Mesendoderm (in vitro differentiated cells): Measurements from ENCODE around the gene POMT1.

Experiments used
- DNase-seq: peaks from one replicate; pipeline ENCODE4 v3.0.0; 2013
- H2AK5ac ChIP-seq: 2 replicates; pipeline ENCODE4 v1.6.1; 2013; ENCODE audit warnings: low read length, inconsistent platforms
- H2BK120ac ChIP-seq: 2 replicates; pipeline ENCODE4 v1.6.1; 2013; ENCODE audit warnings: low read depth, mild to moderate bottlenecking, low read length, moderate library complexity, mixed read lengths
- H2BK15ac ChIP-seq: replicated peaks from 2 replicates; pipeline ENCODE4 v1.6.1; 2013; ENCODE audit warnings: low read depth, mild to moderate bottlenecking, moderate library complexity
- H2BK5ac ChIP-seq: 2 replicates; pipeline ENCODE4 v1.6.1; 2013; ENCODE audit warnings: low read length, inconsistent platforms
- H3K18ac ChIP-seq: 2 replicates; pipeline ENCODE4 v1.6.1; 2013; ENCODE audit warnings: mild to moderate bottlenecking, low read length, mixed read lengths
- H3K23ac ChIP-seq: one replicate; pipeline ENCODE4 v1.6.1; 2013; ENCODE audit warnings: low read length
- H3K27ac ChIP-seq: 2 replicates; pipeline ENCODE4 v1.5.1; 2013; ENCODE audit warnings: low read depth, mild to moderate bottlenecking, inconsistent platforms, low read length, moderate library complexity
- H3K27me3 ChIP-seq: 2 replicates; pipeline ENCODE4 v1.6.1; 2013; ENCODE audit warnings: low read length, control low read depth, mild to moderate bottlenecking, inconsistent platforms; ENCODE audit not compliant: insufficient read depth, poor library complexity
- H3K36me3 ChIP-seq: 2 replicates; pipeline ENCODE4 v1.6.1; 2013; ENCODE audit warnings: low read length, inconsistent platforms; ENCODE audit not compliant: control insufficient read depth, insufficient read depth
- H3K4ac ChIP-seq: one replicate; pipeline ENCODE4 v1.6.1; 2013; ENCODE audit warnings: low read depth, mild to moderate bottlenecking, low read length, moderate library complexity
- H3K4me1 ChIP-seq: 2 replicates; pipeline ENCODE4 v1.6.1; 2013; ENCODE audit warnings: low read depth, low read length, inconsistent platforms; ENCODE audit not compliant: control insufficient read depth
- H3K4me2 ChIP-seq: 2 replicates; pipeline ENCODE4 v1.6.1; 2013; ENCODE audit warnings: low read length
- H3K4me3 ChIP-seq: 2 replicates; pipeline ENCODE4 v1.5.1; 2013; ENCODE audit warnings: mild to moderate bottlenecking, low read length
- H3K56ac ChIP-seq: one replicate; pipeline ENCODE4 v1.6.1; 2013; ENCODE audit warnings: low read length
- H3K79me1 ChIP-seq: 2 replicates; pipeline ENCODE4 v1.6.1; 2013; ENCODE audit warnings: low read length, inconsistent platforms
- H3K79me2 ChIP-seq: 2 replicates; pipeline ENCODE4 v1.6.1; 2013; ENCODE audit warnings: mild to moderate bottlenecking, low read length; ENCODE audit not compliant: control insufficient read depth, insufficient read depth
- H3K9ac ChIP-seq: 2 replicates; pipeline ENCODE4 v1.6.1; 2013; ENCODE audit warnings: low read length, inconsistent platforms
- H4K5ac ChIP-seq: one replicate; pipeline ENCODE4 v1.6.1; 2013; ENCODE audit warnings: low read length
- H4K8ac ChIP-seq: one replicate; pipeline ENCODE4 v1.6.1; 2013; ENCODE audit warnings: low read depth, mild to moderate bottlenecking, control low read depth, low read length, moderate library complexity
- WGBS: extraction: QIAGEN DNeasy Blood & Tissue Kit; methylation state at CpG from one replicate; pipeline ENCODE4 v1.1.7; 2013; ENCODE audit warnings: low lambda C conversion rate, missing lambda C conversion rate; ENCODE audit not compliant: insufficient coverage; ENCODE audit errors: extremely low coverage; 5-methylcytosine and 5-hydroxymethylcytosine counted together

The POMT1 gene

DNA sequence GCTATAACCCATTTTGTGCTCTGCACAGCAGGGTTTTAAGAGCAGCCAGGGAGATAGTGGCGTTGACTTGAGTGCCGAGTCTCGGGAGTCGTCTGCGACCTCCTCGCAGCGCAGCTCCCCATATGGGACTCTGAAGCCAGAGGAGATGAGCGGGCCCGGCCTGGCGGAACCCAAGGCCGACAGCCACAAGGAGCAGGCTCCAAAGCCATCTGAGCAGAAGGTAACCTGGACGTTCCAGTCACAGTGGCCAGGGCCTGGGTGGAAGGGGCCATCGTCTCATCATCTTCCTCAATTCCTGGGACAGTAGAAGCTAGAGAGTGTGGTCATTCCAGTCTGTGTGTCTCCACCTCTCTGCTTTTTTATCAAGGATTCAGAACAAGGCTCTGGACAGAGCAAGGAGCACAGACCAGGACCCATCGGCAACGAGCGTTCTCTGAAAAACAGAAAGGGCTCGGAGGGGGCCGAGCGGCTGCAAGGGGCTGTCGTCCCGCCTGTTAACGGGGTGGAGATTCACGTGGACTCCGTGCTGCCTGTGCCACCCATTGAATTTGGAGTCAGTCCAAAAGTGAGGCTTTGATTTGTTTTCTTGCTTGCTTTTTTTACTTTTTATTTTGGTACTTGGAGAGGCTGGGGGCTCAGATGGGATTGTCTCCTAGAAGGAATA is 20.2 kb upstream of the POMT1 start:
- no CpG with 5 or more reads among the region's 24 CpGs for WGBS
- H3K9ac ChIP-seq, result no peak overlapping the region

DNA sequence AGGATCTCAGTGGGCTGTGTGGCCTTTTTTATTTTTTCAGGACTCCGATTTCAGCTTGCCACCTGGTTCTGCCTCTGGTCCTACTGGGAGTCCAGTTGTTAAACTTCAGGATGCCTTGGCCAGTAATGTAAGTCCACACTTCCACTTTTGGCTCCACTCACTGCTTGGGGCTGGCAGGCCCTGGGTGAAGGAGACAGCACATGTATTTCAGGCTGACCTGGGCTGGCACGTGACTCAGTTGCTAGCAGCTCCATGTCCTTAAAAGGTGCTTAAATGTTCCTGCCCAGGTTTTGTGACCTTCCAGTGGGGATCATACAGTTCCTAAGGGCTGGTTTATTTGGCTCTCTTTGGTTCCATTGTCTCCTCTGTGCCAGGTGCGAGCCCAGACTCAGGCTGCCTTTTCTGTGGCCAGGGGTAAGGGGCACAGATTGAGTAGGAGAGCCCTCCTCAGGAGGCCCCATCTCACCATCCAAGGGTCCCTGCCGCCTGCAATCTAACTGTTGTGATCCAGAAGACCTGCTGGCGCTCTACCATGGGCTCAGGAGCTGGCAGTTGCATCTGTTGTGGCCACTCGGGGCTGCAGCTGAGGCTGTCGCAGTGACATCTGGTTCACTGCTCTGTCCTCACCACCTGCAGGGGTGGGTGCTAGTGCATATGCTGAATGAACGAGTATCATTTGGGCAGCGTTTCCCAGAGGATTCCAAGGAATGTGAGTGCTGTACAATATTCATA is 19.2 kb upstream of the POMT1 start:
- Histone ChIP-seq H3K23ac (no peak overlapping the region), H3K4me3 (no peak overlapping the region), H3K4me1 (no peaks in the 10 kb centered on the region), H3K79me2 (peaks cover 11% of the 10 kb centered on the region), H3K18ac (no peak overlapping the region), H3K4me2 (no peak overlapping the region), H3K79me1 (peaks cover 19% of the 10 kb centered on the region), H2AK5ac (no peak overlapping the region), H3K4ac (no peak overlapping the region), H3K27me3 (no peaks in the 10 kb centered on the region), H4K8ac (no peak overlapping the region), H4K5ac (no peak overlapping the region), H3K9ac (no peak overlapping the region), H3K56ac (no peak overlapping the region), H3K27ac (no peak overlapping the region), H2BK120ac (no peak overlapping the region), H3K36me3 (peaks cover 68% of the 10 kb centered on the region), H2BK15ac (no peak overlapping the region), H2BK5ac (no peak overlapping the region)
- no CpG with 5 or more reads among the region's 9 CpGs for WGBS
- no peak for DNase-seq

More for the DNA sequence above, 20.2 kb upstream of the POMT1 start:
- Histone ChIP-seq H3K27ac (no peak overlapping the region), H3K4me1 (no peaks in the 10 kb centered on the region), H2BK120ac (no peak overlapping the region), H4K5ac (no peak overlapping the region), H3K18ac (no peak overlapping the region), H3K36me3 (peaks cover 64% of the 10 kb centered on the region), H3K23ac (no peak overlapping the region), H2BK15ac (no peak overlapping the region), H3K27me3 (no peaks in the 10 kb centered on the region), H2BK5ac (no peak overlapping the region), H3K79me1 (peaks cover 19% of the 10 kb centered on the region), H3K4me3 (no peak overlapping the region), H3K56ac (no peak overlapping the region), H3K4ac (no peak overlapping the region), H3K79me2 (peaks cover 11% of the 10 kb centered on the region), H3K4me2 (no peak overlapping the region), H4K8ac (no peak overlapping the region), H2AK5ac (no peak overlapping the region)
- DNase-seq, result no peak

DNA sequence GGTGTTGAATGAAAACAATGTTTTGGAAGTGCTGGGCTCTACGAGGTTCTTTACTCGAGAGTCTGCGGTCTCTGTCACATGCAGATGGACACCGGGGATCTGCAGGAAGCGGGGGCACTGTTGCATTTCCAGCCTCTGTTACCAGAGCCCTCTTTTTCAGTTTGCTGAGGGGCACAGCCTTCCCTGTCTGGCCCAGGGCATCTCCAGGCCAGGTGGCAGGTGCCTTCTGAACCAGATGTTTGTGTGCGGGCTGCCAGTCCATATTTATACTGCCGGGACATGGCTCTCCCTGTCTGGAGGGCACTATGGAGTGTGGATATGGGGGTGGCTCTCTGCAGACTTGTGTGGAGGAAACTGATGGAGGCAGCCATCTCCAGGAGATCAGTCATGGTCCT is 18.7 kb upstream of the POMT1 start:
- H3K23ac ChIP-seq, result no peak overlapping the region
- no peak overlapping the region for H3K4me2 ChIP-seq
- WGBS, result no CpG with 5 or more reads among the region's 7 CpGs
- H3K79me2 ChIP-seq, result peaks cover 6% of the 10 kb centered on the region
- no peak overlapping the region for H3K27ac ChIP-seq
- H3K18ac ChIP-seq, result no peak overlapping the region
- H4K5ac ChIP-seq, result no peak overlapping the region
- H3K9ac ChIP-seq, result no peak overlapping the region
- no peak overlapping the region for H2AK5ac ChIP-seq
- no peak overlapping the region for H4K8ac ChIP-seq
- H3K56ac ChIP-seq, result no peak overlapping the region
- H2BK15ac ChIP-seq, result no peak overlapping the region
- no peak overlapping the region for H3K4ac ChIP-seq
- H2BK5ac ChIP-seq, result no peak overlapping the region
- H2BK120ac ChIP-seq, result no peak overlapping the region
- H3K4me3 ChIP-seq, result no peak overlapping the region
- peaks cover 67% of the 10 kb centered on the region for H3K36me3 ChIP-seq
- no peak for DNase-seq
- no peaks in the 10 kb centered on the region for H3K4me1 ChIP-seq
- H3K79me1 ChIP-seq, result peaks cover 16% of the 10 kb centered on the region
- H3K27me3 ChIP-seq, result no peaks in the 10 kb centered on the region

DNA sequence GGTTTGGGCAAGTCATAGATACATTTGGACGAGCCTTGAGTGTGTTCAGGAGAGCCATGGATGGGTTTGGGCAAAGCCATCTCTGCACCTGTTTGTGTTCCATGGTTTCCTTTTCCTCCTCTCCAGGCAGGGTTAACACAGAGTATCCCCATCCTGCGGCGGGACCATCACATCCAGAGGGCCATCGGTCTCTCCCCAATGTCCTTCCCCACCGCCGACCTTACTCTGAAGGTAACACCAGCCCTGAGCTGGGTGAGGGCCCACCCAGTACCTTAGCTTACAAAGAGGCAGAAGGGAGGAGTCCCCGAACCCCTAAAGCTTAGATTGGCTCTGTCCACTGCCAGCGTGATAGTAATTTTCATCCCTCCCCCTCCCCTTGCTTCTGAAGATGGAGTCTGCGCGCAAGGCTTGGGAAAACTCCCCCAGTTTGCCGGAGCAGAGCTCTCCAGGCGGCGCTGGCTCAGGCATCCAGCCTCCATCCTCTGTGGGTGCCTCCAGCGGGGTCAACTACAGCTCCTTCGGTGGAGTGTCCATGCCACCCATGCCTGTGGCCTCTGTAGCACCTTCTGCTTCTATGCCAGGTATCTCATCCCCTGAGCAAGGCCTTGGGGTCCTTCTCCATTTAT is 18.0 kb upstream of the POMT1 start:
- no peak overlapping the region for H2BK5ac ChIP-seq
- no peaks in the 10 kb centered on the region for H3K27me3 ChIP-seq
- no peak overlapping the region for H2BK15ac ChIP-seq
- no peak for DNase-seq
- WGBS, result no CpG with 5 or more reads among the region's 15 CpGs
- H3K4me2 ChIP-seq, result no peak overlapping the region
- peaks cover 13% of the 10 kb centered on the region for H3K79me1 ChIP-seq
- no peak overlapping the region for H2AK5ac ChIP-seq
- H3K36me3 ChIP-seq, result peaks cover 67% of the 10 kb centered on the region
- no peak overlapping the region for H3K18ac ChIP-seq
- H3K4ac ChIP-seq, result no peak overlapping the region
- H3K23ac ChIP-seq, result no peak overlapping the region
- H2BK120ac ChIP-seq, result no peak overlapping the region
- H3K79me2 ChIP-seq, result peaks cover 3% of the 10 kb centered on the region
- no peak overlapping the region for H4K8ac ChIP-seq
- H3K56ac ChIP-seq, result no peak overlapping the region
- H4K5ac ChIP-seq, result no peak overlapping the region
- no peaks in the 10 kb centered on the region for H3K4me1 ChIP-seq
- H3K9ac ChIP-seq, result no peak overlapping the region
- H3K4me3 ChIP-seq, result no peak overlapping the region
- H3K27ac ChIP-seq, result no peak overlapping the region

DNA sequence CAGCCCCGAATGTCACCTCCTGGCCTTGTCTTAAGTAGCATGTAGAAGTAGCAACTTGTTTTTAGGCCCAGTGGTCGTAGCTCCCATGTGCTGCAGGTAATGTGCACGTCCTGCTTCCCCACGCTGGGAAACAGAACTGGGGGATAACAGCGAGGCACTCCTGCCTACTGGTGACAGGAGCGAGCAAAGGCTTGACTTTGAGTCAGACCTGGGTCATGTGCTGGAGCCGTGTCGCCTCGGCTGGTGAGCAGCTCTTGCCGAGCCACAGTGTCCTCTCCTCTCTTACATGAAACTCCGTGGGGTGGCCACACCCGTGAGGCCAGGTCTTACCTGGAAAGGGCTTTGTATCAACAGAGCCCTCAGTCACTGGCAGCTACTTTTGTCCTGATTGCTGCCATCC is 17.5 kb upstream of the POMT1 start:
- no peaks in the 10 kb centered on the region for H3K4me1 ChIP-seq
- no peak overlapping the region for H4K8ac ChIP-seq
- WGBS, result no CpG with 5 or more reads among the region's 12 CpGs
- H2BK15ac ChIP-seq, result no peak overlapping the region
- no peak overlapping the region for H3K4ac ChIP-seq
- no peak overlapping the region for H3K4me3 ChIP-seq
- no peak overlapping the region for H4K5ac ChIP-seq
- H2AK5ac ChIP-seq, result no peak overlapping the region
- no peaks in the 10 kb centered on the region for H3K27me3 ChIP-seq
- no peak overlapping the region for H3K18ac ChIP-seq
- H3K79me2 ChIP-seq, result no peaks in the 10 kb centered on the region
- H3K23ac ChIP-seq, result no peak overlapping the region
- H2BK5ac ChIP-seq, result no peak overlapping the region
- H3K9ac ChIP-seq, result no peak overlapping the region
- no peak overlapping the region for H3K4me2 ChIP-seq
- no peak overlapping the region for H2BK120ac ChIP-seq
- H3K56ac ChIP-seq, result no peak overlapping the region
- peaks cover 68% of the 10 kb centered on the region for H3K36me3 ChIP-seq
- no peak for DNase-seq
- H3K79me1 ChIP-seq, result peaks cover 9% of the 10 kb centered on the region
- H3K27ac ChIP-seq, result no peak overlapping the region
